Activated naive CD8-positive, alpha-beta T cell (primary cell): ENCODE measurements around the gene RAB30.

ENCODE experiments used
- H3K27ac Mint-ChIP-seq: one replicate; pipeline ENCODE4 v1.8.0; 2021; ENCODE audit warnings: mixed read lengths
- H3K27me3 Mint-ChIP-seq: one replicate; pipeline ENCODE4 v1.8.0; 2021; ENCODE audit warnings: mixed read lengths
- H3K36me3 Mint-ChIP-seq: one replicate; pipeline ENCODE4 v1.8.0; 2021; ENCODE audit warnings: mixed read lengths
- H3K4me1 Mint-ChIP-seq: one replicate; pipeline ENCODE4 v1.8.0; 2021; ENCODE audit warnings: low read depth, mixed read lengths
- H3K4me3 Mint-ChIP-seq: one replicate; pipeline ENCODE4 v1.8.0; 2021; ENCODE audit warnings: mild to moderate bottlenecking, mixed read lengths
- H3K9me3 Mint-ChIP-seq: one replicate; pipeline ENCODE4 v1.8.0; 2021; ENCODE audit warnings: low read depth, mixed read lengths

RAB30 gene

GRCh38 chr11:83035070-83035854 is 36.4 kb downstream of the RAB30 start:
- Mint-ChIP-seq H3K27me3 (no peaks in the 10 kb centered on the region), H3K4me3 (no peak overlapping the region), H3K27ac (no peak overlapping the region), H3K36me3 (peaks cover 12% of the 10 kb centered on the region), H3K9me3 (peaks cover 4% of the 10 kb centered on the region), H3K4me1 (peaks cover 44% of the 10 kb centered on the region)

- Mint-ChIP-seq H3K27me3 (no peaks in the 10 kb centered on the region), H3K9me3 (peaks cover 1% of the 10 kb centered on the region), H3K4me3 (no peak overlapping the region), H3K4me1 (peaks cover 40% of the 10 kb centered on the region), H3K36me3 (peaks cover 10% of the 10 kb centered on the region), H3K27ac (no peak overlapping the region)
Measured at GRCh38 chr11:83034673-83035014, 37.1 kb downstream of the RAB30 start.

GRCh38 chr11:83033972-83034672 is 37.6 kb downstream of the RAB30 start:
- H3K4me1 Mint-ChIP-seq = peaks cover 37% of the 10 kb centered on the region
- no peaks in the 10 kb centered on the region for H3K27me3 Mint-ChIP-seq
- peaks cover 11% of the 10 kb centered on the region for H3K36me3 Mint-ChIP-seq
- no peaks in the 10 kb centered on the region for H3K9me3 Mint-ChIP-seq
- no peak overlapping the region for H3K27ac Mint-ChIP-seq
- H3K4me3 Mint-ChIP-seq = no peak overlapping the region

GRCh38 chr11:83033371-83033770 is 38.3 kb downstream of the RAB30 start:
- H3K4me1 Mint-ChIP-seq = peaks cover 42% of the 10 kb centered on the region
- H3K36me3 Mint-ChIP-seq = peaks cover 11% of the 10 kb centered on the region
- H3K4me3 Mint-ChIP-seq = no peak overlapping the region
- no peaks in the 10 kb centered on the region for H3K9me3 Mint-ChIP-seq
- no peaks in the 10 kb centered on the region for H3K27me3 Mint-ChIP-seq
- H3K27ac Mint-ChIP-seq = no peak overlapping the region

GRCh38 chr11:83031127-83031526 is 40.6 kb downstream of the RAB30 start:
- H3K9me3 Mint-ChIP-seq = no peaks in the 10 kb centered on the region
- H3K4me1 Mint-ChIP-seq = peaks cover 49% of the 10 kb centered on the region
- no peak overlapping the region for H3K27ac Mint-ChIP-seq
- H3K4me3 Mint-ChIP-seq = no peak overlapping the region
- peaks cover 5% of the 10 kb centered on the region for H3K36me3 Mint-ChIP-seq
- no peaks in the 10 kb centered on the region for H3K27me3 Mint-ChIP-seq

GRCh38 chr11:83027794-83028193 is 43.9 kb downstream of the RAB30 start:
- Mint-ChIP-seq H3K27ac (no peak overlapping the region), H3K4me1 (peaks cover 48% of the 10 kb centered on the region), H3K4me3 (no peak overlapping the region), H3K27me3 (no peaks in the 10 kb centered on the region), H3K36me3 (peaks cover 5% of the 10 kb centered on the region), H3K9me3 (no peaks in the 10 kb centered on the region)

GRCh38 chr11:83027289-83027688 is 44.4 kb downstream of the RAB30 start:
- H3K27ac Mint-ChIP-seq = no peak overlapping the region
- H3K36me3 Mint-ChIP-seq = peaks cover 5% of the 10 kb centered on the region
- H3K4me1 Mint-ChIP-seq = peaks cover 48% of the 10 kb centered on the region

GRCh38 chr11:83026229-83026628 is 45.5 kb downstream of the RAB30 start:
- Mint-ChIP-seq H3K9me3 (no peaks in the 10 kb centered on the region), H3K4me3 (no peak overlapping the region), H3K36me3 (peaks cover 5% of the 10 kb centered on the region), H3K4me1 (peaks cover 51% of the 10 kb centered on the region), H3K27ac (no peak overlapping the region), H3K27me3 (no peaks in the 10 kb centered on the region)

More at GRCh38 chr11:83027289-83027688, 44.4 kb downstream of the RAB30 start:
- Mint-ChIP-seq H3K27me3 (no peaks in the 10 kb centered on the region), H3K9me3 (no peaks in the 10 kb centered on the region), H3K4me3 (no peak overlapping the region)

GRCh38 chr11:83025267-83025704 is 46.4 kb downstream of the RAB30 start:
- no peak overlapping the region for H3K4me3 Mint-ChIP-seq
- no peaks in the 10 kb centered on the region for H3K9me3 Mint-ChIP-seq
- peaks cover 51% of the 10 kb centered on the region for H3K4me1 Mint-ChIP-seq
- no peak overlapping the region for H3K27ac Mint-ChIP-seq
- H3K27me3 Mint-ChIP-seq = no peaks in the 10 kb centered on the region
- H3K36me3 Mint-ChIP-seq = peaks cover 4% of the 10 kb centered on the region

- Mint-ChIP-seq H3K9me3 (no peaks in the 10 kb centered on the region), H3K4me3 (peak overlapping the region; percentile 11), H3K27ac (peak overlapping the region; percentile 24), H3K4me1 (peaks cover 49% of the 10 kb centered on the region), H3K36me3 (peaks cover 2% of the 10 kb centered on the region), H3K27me3 (no peaks in the 10 kb centered on the region)
Measured at GRCh38 chr11:83024270-83024854, 47.3 kb downstream of the RAB30 start.

- Mint-ChIP-seq H3K4me1 (peaks cover 45% of the 10 kb centered on the region), H3K27me3 (no peaks in the 10 kb centered on the region), H3K36me3 (peaks cover 6% of the 10 kb centered on the region), H3K27ac (no peak overlapping the region), H3K4me3 (no peak overlapping the region), H3K9me3 (no peaks in the 10 kb centered on the region)
Measured at GRCh38 chr11:83023410-83023809, 48.3 kb downstream of the RAB30 start.

- H3K27ac Mint-ChIP-seq = no peak overlapping the region
- H3K4me1 Mint-ChIP-seq = peaks cover 37% of the 10 kb centered on the region
- H3K9me3 Mint-ChIP-seq = no peaks in the 10 kb centered on the region
- no peaks in the 10 kb centered on the region for H3K27me3 Mint-ChIP-seq
- H3K4me3 Mint-ChIP-seq = no peak overlapping the region
- peaks cover 9% of the 10 kb centered on the region for H3K36me3 Mint-ChIP-seq
Measured at GRCh38 chr11:83021780-83022125, 49.9 kb downstream of the RAB30 start.

GRCh38 chr11:83020942-83021779 is 50.5 kb downstream of the RAB30 start:
- Mint-ChIP-seq H3K9me3 (no peaks in the 10 kb centered on the region), H3K4me1 (peaks cover 33% of the 10 kb centered on the region), H3K27ac (no peak overlapping the region), H3K27me3 (no peaks in the 10 kb centered on the region), H3K4me3 (no peak overlapping the region), H3K36me3 (peaks cover 9% of the 10 kb centered on the region)

- H3K27ac Mint-ChIP-seq = no peak overlapping the region
- no peaks in the 10 kb centered on the region for H3K27me3 Mint-ChIP-seq
- peaks cover 12% of the 10 kb centered on the region for H3K36me3 Mint-ChIP-seq
- no peaks in the 10 kb centered on the region for H3K9me3 Mint-ChIP-seq
- H3K4me3 Mint-ChIP-seq = no peak overlapping the region
- peaks cover 34% of the 10 kb centered on the region for H3K4me1 Mint-ChIP-seq
Measured at GRCh38 chr11:83019888-83020579, 51.7 kb downstream of the RAB30 start.
